Subcutaneous abdominal adipose tissue (tissue), 5 donors: ENCODE data around the gene BCAS3.

Source experiments
- H3K27ac ChIP-seq: one replicate; pipeline ENCODE4 v1.7.0; 2013; ENCODE audit warnings: low read depth, mild to moderate bottlenecking, inconsistent platforms, low read length, moderate library complexity
- H3K27me3 ChIP-seq, 5 donors: one replicate each; pipeline ENCODE4 v1.7.0; 2013; ENCODE audit warnings: low read length in 5 of 5, inconsistent platforms in 1 of 5; ENCODE audit not compliant: control insufficient read depth in 5 of 5, insufficient read depth in 4 of 5
- H3K36me3 ChIP-seq, 5 donors: one replicate each; pipeline ENCODE4 v1.7.0; 2013; ENCODE audit warnings: low read length in 5 of 5; ENCODE audit not compliant: control insufficient read depth in 5 of 5, insufficient read depth in 5 of 5
- H3K4me1 ChIP-seq, 5 donors: one replicate each; pipeline ENCODE4 v1.7.0; 2013; ENCODE audit warnings: low read length in 5 of 5, mild to moderate bottlenecking in 3 of 5, moderate library complexity in 1 of 5; ENCODE audit not compliant: control insufficient read depth in 5 of 5, insufficient read depth in 5 of 5
- H3K4me3 ChIP-seq, 5 donors: one replicate each; pipeline ENCODE4 v1.7.0; 2013; ENCODE audit warnings: low read length in 5 of 5, low read depth in 1 of 5
- H3K9ac ChIP-seq, 5 donors: one replicate each; pipeline ENCODE4 v1.7.0; 2013; ENCODE audit warnings: low read length in 5 of 5, mild to moderate bottlenecking in 4 of 5, moderate library complexity in 3 of 5
- H3K9me3 ChIP-seq, 5 donors: one replicate each; pipeline ENCODE4 v1.7.0; 2013; ENCODE audit warnings: low read length in 5 of 5; ENCODE audit not compliant: control insufficient read depth in 5 of 5
- donor health status: healthy.
- donor health status: healthy.
- donor health status: healthy.
- donor health status: healthy.
- donor health status: healthy.

The BCAS3 gene

GRCh38 chr17:60901806-60902205, 224.2 kb downstream of the BCAS3 start:
- H3K36me3 ChIP-seq = peaks cover 0 to 5% (median 0%) of the 10 kb centered on the region in 5 donors
- H3K9ac ChIP-seq = no peak overlapping the region
- H3K4me3 ChIP-seq = no peak overlapping the region
- H3K27ac ChIP-seq = no peak overlapping the region
- no peaks in the 10 kb centered on the region for H3K27me3 ChIP-seq
- H3K4me1 ChIP-seq = no peaks in the 10 kb centered on the region
- peaks cover under 1 to 9% (median 4%) of the 10 kb centered on the region in 5 donors for H3K9me3 ChIP-seq

- Histone ChIP-seq H3K27ac (no peak overlapping the region), H3K36me3 (peaks cover 0 to 5% (median 0%) of the 10 kb centered on the region in 5 donors), H3K9me3 (peaks cover 0 to 3% (median 0%) of the 10 kb centered on the region in 5 donors), H3K27me3 (no peaks in the 10 kb centered on the region), H3K4me3 (no peak overlapping the region), H3K9ac (no peak overlapping the region), H3K4me1 (no peaks in the 10 kb centered on the region)
Observed at GRCh38 chr17:60902399-60902798, 224.7 kb downstream of the BCAS3 start.

GRCh38 chr17:60904582-60904981, 226.9 kb downstream of the BCAS3 start:
- Histone ChIP-seq H3K4me3 (no peak overlapping the region), H3K4me1 (no peaks in the 10 kb centered on the region), H3K9ac (no peak overlapping the region), H3K27me3 (no peaks in the 10 kb centered on the region), H3K36me3 (peaks cover 0 to 5% (median 0%) of the 10 kb centered on the region in 5 donors), H3K9me3 (no peaks in the 10 kb centered on the region), H3K27ac (no peak overlapping the region)

GRCh38 chr17:60905709-60906108, 228.1 kb downstream of the BCAS3 start:
- Histone ChIP-seq H3K9me3 (no peaks in the 10 kb centered on the region), H3K9ac (no peak overlapping the region), H3K27ac (no peak overlapping the region), H3K4me1 (no peaks in the 10 kb centered on the region), H3K27me3 (no peaks in the 10 kb centered on the region), H3K4me3 (no peak overlapping the region), H3K36me3 (peaks cover 0 to 5% (median 0%) of the 10 kb centered on the region in 5 donors)

GRCh38 chr17:60908324-60908723, 230.7 kb downstream of the BCAS3 start:
- Histone ChIP-seq H3K27me3 (no peaks in the 10 kb centered on the region), H3K4me3 (no peak overlapping the region), H3K9ac (no peak overlapping the region)

GRCh38 chr17:60909405-60909804, 231.8 kb downstream of the BCAS3 start:
- H3K27me3 ChIP-seq = no peaks in the 10 kb centered on the region
- H3K4me3 ChIP-seq = no peak overlapping the region
- H3K9ac ChIP-seq = no peak overlapping the region
- H3K9me3 ChIP-seq = no peaks in the 10 kb centered on the region
- no peak overlapping the region for H3K27ac ChIP-seq
- H3K4me1 ChIP-seq = no peaks in the 10 kb centered on the region
- H3K36me3 ChIP-seq = no peaks in the 10 kb centered on the region

More at GRCh38 chr17:60908324-60908723, 230.7 kb downstream of the BCAS3 start:
- Histone ChIP-seq H3K4me1 (no peaks in the 10 kb centered on the region), H3K36me3 (peaks cover 0 to 2% (median 0%) of the 10 kb centered on the region in 5 donors), H3K9me3 (no peaks in the 10 kb centered on the region), H3K27ac (no peak overlapping the region)

GRCh38 chr17:60910415-60910814, 232.8 kb downstream of the BCAS3 start:
- no peak overlapping the region for H3K9ac ChIP-seq
- H3K36me3 ChIP-seq = peaks cover 0 to 3% (median 0%) of the 10 kb centered on the region in 5 donors
- H3K27ac ChIP-seq = no peak overlapping the region
- H3K4me1 ChIP-seq = no peaks in the 10 kb centered on the region
- no peak overlapping the region for H3K4me3 ChIP-seq
- peaks cover 0 to 4% (median 0%) of the 10 kb centered on the region in 5 donors for H3K9me3 ChIP-seq
- H3K27me3 ChIP-seq = no peaks in the 10 kb centered on the region

GRCh38 chr17:60914078-60914477, 236.4 kb downstream of the BCAS3 start:
- no peak overlapping the region for H3K4me3 ChIP-seq
- H3K27me3 ChIP-seq = no peaks in the 10 kb centered on the region
- H3K27ac ChIP-seq = no peak overlapping the region
- no peak overlapping the region for H3K9ac ChIP-seq
- no peaks in the 10 kb centered on the region for H3K4me1 ChIP-seq
- H3K36me3 ChIP-seq = peaks cover 0 to 3% (median 0%) of the 10 kb centered on the region in 5 donors
- peaks cover 0 to 11% (median 6%) of the 10 kb centered on the region in 5 donors for H3K9me3 ChIP-seq

- Histone ChIP-seq H3K36me3 (peaks cover 0 to 3% (median 0%) of the 10 kb centered on the region in 5 donors), H3K4me1 (no peaks in the 10 kb centered on the region), H3K27ac (no peak overlapping the region), H3K9me3 (peaks cover 0 to 11% (median 6%) of the 10 kb centered on the region in 5 donors), H3K9ac (no peak overlapping the region), H3K27me3 (no peaks in the 10 kb centered on the region), H3K4me3 (no peak overlapping the region)
Observed at GRCh38 chr17:60916043-60916442, 238.4 kb downstream of the BCAS3 start.

GRCh38 chr17:60920107-60920506, 242.5 kb downstream of the BCAS3 start:
- no peak overlapping the region for H3K27ac ChIP-seq
- no peaks in the 10 kb centered on the region for H3K4me1 ChIP-seq
- no peaks in the 10 kb centered on the region for H3K27me3 ChIP-seq
- H3K9ac ChIP-seq = no peak overlapping the region
- peaks cover 0 to 11% (median 6%) of the 10 kb centered on the region in 5 donors for H3K9me3 ChIP-seq
- H3K4me3 ChIP-seq = no peak overlapping the region
- H3K36me3 ChIP-seq = peaks cover 0 to 3% (median 0%) of the 10 kb centered on the region in 5 donors
